ENCODE data around the gene C11orf68.

Gene C11orf68

DNA sequence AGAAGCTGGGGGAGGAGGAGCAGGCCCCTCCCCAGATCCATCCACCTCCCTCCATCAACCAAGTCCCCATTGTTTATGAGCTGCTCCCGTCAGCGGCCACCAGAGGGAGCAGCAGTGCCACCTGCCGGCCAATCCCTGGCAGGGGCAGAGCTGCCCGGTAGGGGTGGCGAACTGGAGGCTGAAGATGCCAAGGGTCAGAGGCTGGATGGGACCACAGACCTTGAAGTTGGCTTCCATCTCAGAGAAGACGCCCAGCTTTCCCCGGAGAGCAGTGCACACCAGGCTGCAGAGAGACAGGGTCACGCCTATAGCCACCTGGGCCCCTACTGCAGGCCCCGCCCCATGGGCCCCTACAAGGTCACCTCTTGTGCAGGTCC, 34.2 kb downstream of the C11orf68 start (continued):
- TF ChIP-seq, protein P1, sequence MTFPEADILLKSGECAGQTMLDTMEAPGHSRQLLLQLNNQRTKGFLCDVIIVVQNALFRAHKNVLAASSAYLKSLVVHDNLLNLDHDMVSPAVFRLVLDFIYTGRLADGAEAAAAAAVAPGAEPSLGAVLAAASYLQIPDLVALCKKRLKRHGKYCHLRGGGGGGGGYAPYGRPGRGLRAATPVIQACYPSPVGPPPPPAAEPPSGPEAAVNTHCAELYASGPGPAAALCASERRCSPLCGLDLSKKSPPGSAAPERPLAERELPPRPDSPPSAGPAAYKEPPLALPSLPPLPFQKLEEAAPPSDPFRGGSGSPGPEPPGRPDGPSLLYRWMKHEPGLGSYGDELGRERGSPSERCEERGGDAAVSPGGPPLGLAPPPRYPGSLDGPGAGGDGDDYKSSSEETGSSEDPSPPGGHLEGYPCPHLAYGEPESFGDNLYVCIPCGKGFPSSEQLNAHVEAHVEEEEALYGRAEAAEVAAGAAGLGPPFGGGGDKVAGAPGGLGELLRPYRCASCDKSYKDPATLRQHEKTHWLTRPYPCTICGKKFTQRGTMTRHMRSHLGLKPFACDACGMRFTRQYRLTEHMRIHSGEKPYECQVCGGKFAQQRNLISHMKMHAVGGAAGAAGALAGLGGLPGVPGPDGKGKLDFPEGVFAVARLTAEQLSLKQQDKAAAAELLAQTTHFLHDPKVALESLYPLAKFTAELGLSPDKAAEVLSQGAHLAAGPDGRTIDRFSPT (tag by site-specific recombination; IDR thresholded peaks at IDR 0.05), result peak; percentile 98
- peak; percentile 19; the same call in 1 of the 2 replicates for TF ChIP-seq KLF1 (tag by site-specific recombination; IDR thresholded peaks at IDR 0.05)
- TF ChIP-seq, protein P2, sequence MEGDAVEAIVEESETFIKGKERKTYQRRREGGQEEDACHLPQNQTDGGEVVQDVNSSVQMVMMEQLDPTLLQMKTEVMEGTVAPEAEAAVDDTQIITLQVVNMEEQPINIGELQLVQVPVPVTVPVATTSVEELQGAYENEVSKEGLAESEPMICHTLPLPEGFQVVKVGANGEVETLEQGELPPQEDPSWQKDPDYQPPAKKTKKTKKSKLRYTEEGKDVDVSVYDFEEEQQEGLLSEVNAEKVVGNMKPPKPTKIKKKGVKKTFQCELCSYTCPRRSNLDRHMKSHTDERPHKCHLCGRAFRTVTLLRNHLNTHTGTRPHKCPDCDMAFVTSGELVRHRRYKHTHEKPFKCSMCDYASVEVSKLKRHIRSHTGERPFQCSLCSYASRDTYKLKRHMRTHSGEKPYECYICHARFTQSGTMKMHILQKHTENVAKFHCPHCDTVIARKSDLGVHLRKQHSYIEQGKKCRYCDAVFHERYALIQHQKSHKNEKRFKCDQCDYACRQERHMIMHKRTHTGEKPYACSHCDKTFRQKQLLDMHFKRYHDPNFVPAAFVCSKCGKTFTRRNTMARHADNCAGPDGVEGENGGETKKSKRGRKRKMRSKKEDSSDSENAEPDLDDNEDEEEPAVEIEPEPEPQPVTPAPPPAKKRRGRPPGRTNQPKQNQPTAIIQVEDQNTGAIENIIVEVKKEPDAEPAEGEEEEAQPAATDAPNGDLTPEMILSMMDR (tag by site-specific recombination; IDR thresholded peaks at IDR 0.05), result peak; percentile 98
- TF ChIP-seq YY1 (tag by site-specific recombination; IDR thresholded peaks at IDR 0.05), result no peak
- TF ChIP-seq ZNF837 (tag by site-specific recombination; IDR thresholded peaks at IDR 0.05), result no peak
- no peak for TF ChIP-seq ZNF701 (tag by site-specific recombination; IDR thresholded peaks at IDR 0.05)
- TF ChIP-seq, protein P3, sequence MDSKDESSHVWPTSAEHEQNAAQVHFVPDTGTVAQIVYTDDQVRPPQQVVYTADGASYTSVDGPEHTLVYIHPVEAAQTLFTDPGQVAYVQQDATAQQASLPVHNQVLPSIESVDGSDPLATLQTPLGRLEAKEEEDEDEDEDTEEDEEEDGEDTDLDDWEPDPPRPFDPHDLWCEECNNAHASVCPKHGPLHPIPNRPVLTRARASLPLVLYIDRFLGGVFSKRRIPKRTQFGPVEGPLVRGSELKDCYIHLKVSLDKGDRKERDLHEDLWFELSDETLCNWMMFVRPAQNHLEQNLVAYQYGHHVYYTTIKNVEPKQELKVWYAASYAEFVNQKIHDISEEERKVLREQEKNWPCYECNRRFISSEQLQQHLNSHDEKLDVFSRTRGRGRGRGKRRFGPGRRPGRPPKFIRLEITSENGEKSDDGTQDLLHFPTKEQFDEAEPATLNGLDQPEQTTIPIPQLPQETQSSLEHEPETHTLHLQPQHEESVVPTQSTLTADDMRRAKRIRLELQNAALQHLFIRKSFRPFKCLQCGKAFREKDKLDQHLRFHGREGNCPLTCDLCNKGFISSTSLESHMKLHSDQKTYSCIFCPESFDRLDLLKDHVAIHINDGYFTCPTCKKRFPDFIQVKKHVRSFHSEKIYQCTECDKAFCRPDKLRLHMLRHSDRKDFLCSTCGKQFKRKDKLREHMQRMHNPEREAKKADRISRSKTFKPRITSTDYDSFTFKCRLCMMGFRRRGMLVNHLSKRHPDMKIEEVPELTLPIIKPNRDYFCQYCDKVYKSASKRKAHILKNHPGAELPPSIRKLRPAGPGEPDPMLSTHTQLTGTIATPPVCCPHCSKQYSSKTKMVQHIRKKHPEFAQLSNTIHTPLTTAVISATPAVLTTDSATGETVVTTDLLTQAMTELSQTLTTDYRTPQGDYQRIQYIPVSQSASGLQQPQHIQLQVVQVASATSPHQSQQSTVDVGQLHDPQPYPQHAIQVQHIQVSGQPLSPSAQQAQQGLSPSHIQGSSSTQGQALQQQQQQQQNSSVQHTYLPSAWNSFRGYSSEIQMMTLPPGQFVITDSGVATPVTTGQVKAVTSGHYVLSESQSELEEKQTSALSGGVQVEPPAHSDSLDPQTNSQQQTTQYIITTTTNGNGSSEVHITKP (tag by site-specific recombination; IDR thresholded peaks at IDR 0.05), result peak; percentile 55
- TF ChIP-seq SP7 (tag by site-specific recombination; IDR thresholded peaks at IDR 0.05), result 0 out of 2 replicates have a peak, but pooled peaks have one; percentile 27
- TF ChIP-seq BCL11A (tag by site-specific recombination; IDR thresholded peaks at IDR 0.05; ENCODE audit: low read depth), result 0 out of 2 replicates have a peak, but pooled peaks have one; percentile 35
- TF ChIP-seq ZNF157 (tag by site-specific recombination; IDR thresholded peaks at IDR 0.05), result no peak

DNA sequence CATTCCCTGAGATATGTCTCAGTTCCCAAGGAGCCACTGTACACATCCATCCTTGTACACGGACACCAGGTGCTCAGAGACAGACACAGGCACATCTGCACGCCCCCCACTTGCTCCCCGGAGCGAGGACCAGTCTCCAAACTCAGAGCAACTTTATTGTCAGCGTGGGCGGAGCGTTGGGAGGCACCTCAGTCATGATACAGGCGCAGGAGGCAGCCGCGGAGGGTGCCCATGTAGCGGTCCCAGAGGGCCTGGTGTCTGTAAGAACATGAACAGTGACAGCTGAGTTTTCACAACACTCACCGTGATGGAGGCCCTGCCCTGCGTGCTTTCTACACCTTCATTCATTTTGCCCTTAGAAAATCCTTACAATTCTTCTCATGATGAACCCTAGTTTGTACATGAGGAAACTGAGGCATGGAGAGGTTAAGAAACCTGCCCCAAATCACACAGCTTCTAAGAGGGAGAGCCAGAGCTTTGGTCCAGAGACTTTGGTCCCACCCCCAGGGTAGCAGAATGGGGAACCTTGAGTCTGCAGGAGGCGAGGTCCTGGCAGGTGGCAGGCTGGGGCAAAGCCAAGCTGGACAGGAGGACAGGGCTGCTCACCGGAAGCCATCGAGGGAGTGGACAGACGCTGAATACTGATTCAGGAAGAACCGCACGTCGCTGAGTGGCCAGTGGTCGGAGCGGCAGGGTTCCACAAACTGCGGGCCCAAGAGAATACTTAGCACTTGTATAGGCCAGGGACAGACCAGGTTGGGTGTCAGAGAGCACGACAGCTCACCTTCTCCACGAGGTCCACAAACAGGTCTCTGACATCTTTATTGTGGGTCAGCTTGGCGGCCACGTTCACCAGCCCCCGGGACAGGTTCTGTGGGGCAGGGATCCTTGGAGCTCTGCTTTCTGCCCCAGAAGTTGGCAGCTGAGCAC, 34.8 kb downstream of the C11orf68 start:
- Histone ChIP-seq H3K4me3 (ENCODE audit: low read depth, low read length) (no peak overlapping the region), H3K4me1 (ENCODE audit: control insufficient read depth, insufficient read depth, low read length) (no peaks in the 10 kb centered on the region), H3K27ac (ENCODE audit: extremely low read depth, low read depth, low read length) (no peak overlapping the region), H3K36me3 (ENCODE audit: control insufficient read depth in 2 of 2, insufficient read depth in 1 of 2, low read length in 2 of 2) (peaks cover 0 to 53% of the 10 kb centered on the region in 2 experiments; a peak in 2 of 3 replicates), H3K9me3 (ENCODE audit: control insufficient read depth, insufficient read depth, low read depth, low read length) (no peaks in the 10 kb centered on the region)
- ChIA-PET POLR2A (interaction anchor here (0.6 to 2.3 kb wide), 12 partner anchors 10 to 253 kb away, joined by 3 to 13 read pairs (median 6); partner anchors contain the start of genes CFL1, KAT5, MUS81 and RNASEH2C), CTCF (interaction anchor here (0.5 to 9.5 kb wide), 43 partner anchors 8 to 261 kb away, joined by 3 to 189 read pairs (median 6); partner anchors contain the start of genes CFL1, FOSL1, KAT5 and MUS81)
- TF ChIP-seq ZNF558 (tag by site-specific recombination; IDR thresholded peaks at IDR 0.05) (no peak), ZNF350 (tag by site-specific recombination; IDR thresholded peaks at IDR 0.05) (no peak), ZNF76 (tag by site-specific recombination; IDR thresholded peaks at IDR 0.05; ENCODE audit: borderline replicate concordance, low read depth) (no peak), KLF8 (tag by site-specific recombination; IDR thresholded peaks at IDR 0.05) (no peak), ZNF155 (tag by site-specific recombination; IDR thresholded peaks at IDR 0.05) (no peak), MZF1 (tag by site-specific recombination; IDR thresholded peaks at IDR 0.05; ENCODE audit: borderline replicate concordance) (no peak), ZBTB49 (tag by site-specific recombination; IDR thresholded peaks at IDR 0.05; ENCODE audit: low read depth) (no peak), ZNF221 (tag by site-specific recombination; IDR thresholded peaks at IDR 0.05; ENCODE audit: borderline replicate concordance) (no peak), GLI4 (tag by site-specific recombination; IDR thresholded peaks at IDR 0.05) (no peak), ZNF404 (tag by site-specific recombination; IDR thresholded peaks at IDR 0.05) (no peak)
- TF ChIP-seq, protein P1 (tag by site-specific recombination; IDR thresholded peaks at IDR 0.05), result no peak

Data from HEK293 (cell line).